PC-3 (cell line): ENCODE data around the gene MRPS18B. TPM values are rescaled to one million over a fixed set of nuclear protein-coding genes. Genes with fewer than 3 reads are reported as not detected.
A peak's percentile ranks its signal among the peaks of the same experiment; 100 is the strongest.

ENCODE experiments used
- ATAC-seq: fragments of 200-7000 bp; cut with Tn5 transposase; 2 replicates; pipeline ENCODE4 v1.9.1; 2020; ENCODE audit warnings: mild to moderate bottlenecking, moderate library complexity
- BruUV-seq: library from RNA; stranded (reverse); fragments of 400-500 nt; replicated peaks from 2 replicates; lab custom pipeline; 2021; lab: Mats Ljungman, UMichigan
- CTCF ChIA-PET: fragments of 300-600 bp; sonication (Branson Sonifier 250); formaldehyde crosslinking; loops from one replicate; lab custom pipeline; 2022; ENCODE audit warnings: antibody characterized with exemption; lab: Charles Lee
- POLR2A ChIA-PET: fragments of 300-600 bp; sonication (Branson Sonifier 250); formaldehyde crosslinking; loops from one replicate; lab custom pipeline; 2022; ENCODE audit warnings: antibody characterized with exemption; ENCODE audit not compliant: unreplicated experiment; lab: Charles Lee
- DNase-seq: peaks from one replicate; pipeline ENCODE4 v3.0.0-alpha.2; 2015
- H2AFZ ChIP-seq: fragments of 300-600 bp; sonication (generic); 2 replicates; pipeline ENCODE4 v1.6.0; 2016; ENCODE audit warnings: antibody characterized with exemption, low read length
- H3F3A ChIP-seq: fragments of 300-600 bp; sonication (generic); one replicate; pipeline ENCODE4 v1.6.0; 2017; ENCODE audit warnings: antibody characterized with exemption, low read length, control low read depth, mild to moderate bottlenecking; ENCODE audit not compliant: unreplicated experiment
- H3K27ac ChIP-seq: fragments of 300-600 bp; sonication (generic); 2 replicates; pipeline ENCODE4 v1.5.1; 2016; ENCODE audit warnings: mild to moderate bottlenecking, low read length
- H3K27me3 ChIP-seq: fragments of 300-600 bp; sonication (generic); 2 replicates; pipeline ENCODE4 v1.6.1; 2016; ENCODE audit warnings: low read length, mixed read lengths
- H3K36me3 ChIP-seq: fragments of 300-600 bp; sonication (generic); 2 replicates; pipeline ENCODE4 v1.6.1; 2016; ENCODE audit warnings: low read depth, mixed run types, low read length, mixed read lengths
- H3K4me1 ChIP-seq: fragments of 300-600 bp; sonication (generic); 2 replicates; pipeline ENCODE4 v1.5.1; 2016; ENCODE audit warnings: low read length; ENCODE audit not compliant: insufficient read depth
- H3K4me2 ChIP-seq: fragments of 300-600 bp; sonication (generic); 2 replicates; pipeline ENCODE4 v1.6.0; 2016; ENCODE audit warnings: low read length
- H3K4me3 ChIP-seq: fragments of 300-600 bp; sonication (generic); 2 replicates; pipeline ENCODE4 v1.5.1; 2016; ENCODE audit warnings: mild to moderate bottlenecking, low read length, mixed read lengths
- H3K79me2 ChIP-seq: fragments of 300-600 bp; sonication (generic); 2 replicates; pipeline ENCODE4 v1.6.1; 2017; ENCODE audit warnings: low read length, mixed read lengths
- H3K9ac ChIP-seq: fragments of 300-600 bp; sonication (generic); 2 replicates; pipeline ENCODE4 v1.6.0; 2016; ENCODE audit warnings: mild to moderate bottlenecking, low read length
- H3K9me2 ChIP-seq: fragments of 300-600 bp; sonication (generic); replicated peaks from 2 replicates; pipeline ENCODE4 v1.6.1; 2016; ENCODE audit warnings: mixed run types, low read length, mixed read lengths
- H3K9me3 ChIP-seq: fragments of 300-600 bp; sonication (generic); 2 replicates; pipeline ENCODE4 v1.6.1; 2016; ENCODE audit warnings: low read length, mixed read lengths
- H4K20me1 ChIP-seq: fragments of 300-600 bp; sonication (generic); 2 replicates; pipeline ENCODE4 v1.6.1; 2016; ENCODE audit warnings: low read length, mixed read lengths
- CTCF ChIP-seq: fragments of 300-600 bp; sonication (generic); conservative IDR thresholded peaks from 2 replicates; pipeline ENCODE4 v1.5.1; 2017; ENCODE audit warnings: antibody characterized with exemption, low read depth, mild to moderate bottlenecking, low read length
- EZH2 ChIP-seq: fragments of 300-600 bp; sonication (generic); IDR thresholded peaks from one replicate; pipeline ENCODE4 v1.6.1; 2017; ENCODE audit warnings: antibody characterized with exemption, mild to moderate bottlenecking, low read length; ENCODE audit not compliant: unreplicated experiment
- EZH2phosphoT487 ChIP-seq: fragments of 300-600 bp; sonication (generic); IDR thresholded peaks from 2 replicates; pipeline ENCODE4 v1.6.1; 2018; ENCODE audit warnings: mild to moderate bottlenecking, antibody characterized with exemption, low read length, borderline replicate concordance
- intact Hi-C: fragments of 100-400 bp; cut with micrococcal nuclease; formaldehyde crosslinking; loops from 2 replicates; pipeline ENCODE4 v1.9.0; 2023
- total RNA-seq: library from RNA; depleted of rRNA; stranded (reverse); fragments of >200 nt; gene quantifications from 2 replicates; pipeline ENCODE4 v1.2.3, GENCODE V29; 2014

The MRPS18B gene
- total RNA-seq, 1 experiment from 2014 or later = 91.0 TPM

DNA sequence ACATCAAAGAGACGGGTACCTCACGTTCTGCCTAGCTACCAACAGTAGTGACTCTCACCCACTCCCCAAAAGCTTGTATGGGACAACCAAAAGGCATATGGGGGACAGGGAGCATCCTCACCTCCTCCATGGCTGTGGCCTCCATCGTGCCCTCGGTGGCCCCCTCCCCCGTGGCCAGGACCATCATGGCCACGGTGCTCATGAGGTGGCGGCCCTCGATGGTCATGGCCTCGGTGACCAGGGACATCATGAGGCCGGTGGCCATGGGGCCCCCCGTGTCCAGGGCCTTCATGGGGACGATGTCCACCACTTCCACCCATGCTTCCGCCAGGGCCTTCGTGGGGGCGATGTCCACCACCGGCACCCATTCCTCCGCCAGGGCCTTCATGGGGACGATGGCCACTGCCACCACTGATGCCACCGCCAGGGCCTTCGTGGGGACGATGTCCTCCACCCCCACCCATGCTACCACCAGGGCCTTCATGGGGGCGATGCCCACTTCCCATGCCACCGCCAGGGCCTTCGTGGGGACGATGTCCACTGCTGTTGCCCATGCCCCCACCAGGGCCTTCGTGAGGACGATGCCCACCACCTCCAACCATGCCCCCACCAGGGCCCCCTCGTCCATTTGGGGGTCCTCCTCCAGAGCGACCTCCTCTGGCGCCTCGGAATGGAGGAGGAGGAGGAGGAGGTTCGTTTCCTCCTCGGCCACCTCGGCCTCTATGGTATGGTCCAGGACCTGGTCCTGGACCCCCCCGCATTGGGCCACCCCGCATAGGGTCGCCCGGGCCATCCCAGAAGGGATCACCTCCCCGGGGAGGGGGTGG is 15.6 kb upstream of the MRPS18B start:
- H3K27ac ChIP-seq = no peak overlapping the region
- ChIA-PET CTCF (no interaction called here), POLR2A (no interaction called here)
- H2AFZ ChIP-seq = no peak overlapping the region
- no peaks in the 10 kb centered on the region for H4K20me1 ChIP-seq
- no peak for TF ChIP-seq EZH2phosphoT487
- TF ChIP-seq EZH2 = no peak
- no peak for TF ChIP-seq CTCF
- no peaks in the 10 kb centered on the region for H3K4me1 ChIP-seq
- no peak overlapping the region for H3K4me3 ChIP-seq
- ATAC-seq (no peak), DNase-seq (no peak)
- H3K4me2 ChIP-seq = no peak overlapping the region
- no peak overlapping the region for H3K9ac ChIP-seq
- H3K9me3 ChIP-seq = no peaks in the 10 kb centered on the region
- H3K36me3 ChIP-seq = peaks cover 60% of the 10 kb centered on the region
- intact Hi-C loops = no loop called here
- no peaks in the 10 kb centered on the region for H3K79me2 ChIP-seq
- H3K27me3 ChIP-seq = no peaks in the 10 kb centered on the region
- no TSS peak for BruUV-seq
- no peaks in the 10 kb centered on the region for H3K9me2 ChIP-seq
- peaks cover 3% of the 10 kb centered on the region for H3F3A ChIP-seq

GRCh38 chr6:30603961-30604360 is 13.7 kb upstream of the MRPS18B start:
- CTCF ChIA-PET = no interaction called here
- Histone ChIP-seq H3K9ac (no peak overlapping the region), H3K27ac (no peak overlapping the region), H3K9me3 (no peaks in the 10 kb centered on the region), H3K36me3 (peaks cover 73% of the 10 kb centered on the region), H4K20me1 (no peaks in the 10 kb centered on the region), H3K4me1 (no peaks in the 10 kb centered on the region), H3K27me3 (no peaks in the 10 kb centered on the region), H3F3A (peaks cover 6% of the 10 kb centered on the region), H3K4me3 (no peak overlapping the region), H2AFZ (no peak overlapping the region), H3K9me2 (no peaks in the 10 kb centered on the region), H3K79me2 (no peaks in the 10 kb centered on the region), H3K4me2 (no peak overlapping the region)
- intact Hi-C loops = no loop called here
- ATAC-seq (no peak), DNase-seq (no peak)
- TF ChIP-seq CTCF (no peak), EZH2 (no peak), EZH2phosphoT487 (no peak)
- TSS peak; percentile 11 for BruUV-seq
- POLR2A ChIA-PET = no interaction called here

DNA sequence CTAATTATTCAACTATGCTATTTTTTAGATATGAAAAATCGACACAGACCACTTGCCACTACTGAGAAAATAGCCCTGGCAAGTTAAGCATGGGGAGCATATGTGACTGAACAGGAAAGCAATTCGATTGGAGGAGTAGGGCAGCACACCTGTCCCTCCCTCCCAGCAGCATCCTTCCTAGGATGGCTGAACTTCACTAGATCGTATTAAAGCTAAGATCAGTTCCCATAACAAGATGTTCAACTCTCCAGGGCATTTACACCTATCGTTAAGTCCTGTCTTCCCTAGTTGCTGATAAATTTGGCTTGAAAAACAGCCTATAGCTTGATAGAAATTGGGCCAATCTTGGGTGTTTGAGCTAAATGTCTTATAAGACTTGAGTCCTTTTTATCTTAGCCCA is 7.6 kb upstream of the MRPS18B start:
- H2AFZ ChIP-seq = no peak overlapping the region
- peaks cover 33% of the 10 kb centered on the region for H4K20me1 ChIP-seq
- H3K4me2 ChIP-seq = no peak overlapping the region
- DNase-seq = no peak
- no peak overlapping the region for H3K9ac ChIP-seq
- H3F3A ChIP-seq = peaks cover 11% of the 10 kb centered on the region
- peaks cover 23% of the 10 kb centered on the region for H3K4me1 ChIP-seq
- H3K79me2 ChIP-seq = peaks cover 40% of the 10 kb centered on the region
- peaks cover 49% of the 10 kb centered on the region for H3K36me3 ChIP-seq
- H3K9me3 ChIP-seq = no peaks in the 10 kb centered on the region
- no peak overlapping the region for H3K4me3 ChIP-seq
- H3K27me3 ChIP-seq = no peaks in the 10 kb centered on the region
- BruUV-seq = no TSS peak
- ChIA-PET CTCF (interaction anchor here (0.5 to 0.6 kb wide), 2 partner anchors 12 to 284 kb away, joined by 3 read pairs; no protein-coding TSS in a partner anchor), POLR2A (interaction anchor here (0.6 kb wide), 1 partner anchor 16 kb away, joined by 3 read pairs; no protein-coding TSS in a partner anchor)
- H3K9me2 ChIP-seq = no peaks in the 10 kb centered on the region
- TF ChIP-seq CTCF (no peak), EZH2 (no peak)
- intact Hi-C loops = no loop called here
- no peak overlapping the region for H3K27ac ChIP-seq
- ATAC-seq = no peak
